Nephron (organoid): ENCODE measurements around the gene CEP128.

Source experiments
- H3K27ac Mint-ChIP-seq, 3 experiments: 2 replicates each; pipeline ENCODE4 v1.8.0; 2020; ENCODE audit warnings: mixed read lengths in 3 of 3, mild to moderate bottlenecking in 2 of 3, moderate library complexity in 1 of 3
- H3K27me3 Mint-ChIP-seq: 2 replicates; pipeline ENCODE4 v1.8.0; 2021; ENCODE audit warnings: low read depth, mild to moderate bottlenecking, moderate library complexity, mixed read lengths
- H3K36me3 Mint-ChIP-seq: 2 replicates; pipeline ENCODE4 v1.8.0; 2020; ENCODE audit warnings: low read depth, mixed read lengths
- H3K4me1 Mint-ChIP-seq: 2 replicates; pipeline ENCODE4 v1.8.0; 2020; ENCODE audit warnings: mixed read lengths
- H3K4me3 Mint-ChIP-seq, 3 experiments: 2 replicates each; pipeline ENCODE4 v1.8.0; 2020; ENCODE audit warnings: mild to moderate bottlenecking in 3 of 3, mixed read lengths in 3 of 3, moderate library complexity in 2 of 3
- H3K9me3 Mint-ChIP-seq: 2 replicates; pipeline ENCODE4 v1.8.0; 2020; ENCODE audit warnings: mixed read lengths
- TF ChIP-seq, protein P1 (sequence below), 3 experiments: fragments of 200-600 bp; sonication (generic); IDR thresholded peaks; one replicate each; pipeline ENCODE4 v1.5.0; 2021; ENCODE audit warnings: antibody characterized with exemption in 3 of 3; ENCODE audit not compliant: unreplicated experiment in 3 of 3

Gene CEP128

DNA sequence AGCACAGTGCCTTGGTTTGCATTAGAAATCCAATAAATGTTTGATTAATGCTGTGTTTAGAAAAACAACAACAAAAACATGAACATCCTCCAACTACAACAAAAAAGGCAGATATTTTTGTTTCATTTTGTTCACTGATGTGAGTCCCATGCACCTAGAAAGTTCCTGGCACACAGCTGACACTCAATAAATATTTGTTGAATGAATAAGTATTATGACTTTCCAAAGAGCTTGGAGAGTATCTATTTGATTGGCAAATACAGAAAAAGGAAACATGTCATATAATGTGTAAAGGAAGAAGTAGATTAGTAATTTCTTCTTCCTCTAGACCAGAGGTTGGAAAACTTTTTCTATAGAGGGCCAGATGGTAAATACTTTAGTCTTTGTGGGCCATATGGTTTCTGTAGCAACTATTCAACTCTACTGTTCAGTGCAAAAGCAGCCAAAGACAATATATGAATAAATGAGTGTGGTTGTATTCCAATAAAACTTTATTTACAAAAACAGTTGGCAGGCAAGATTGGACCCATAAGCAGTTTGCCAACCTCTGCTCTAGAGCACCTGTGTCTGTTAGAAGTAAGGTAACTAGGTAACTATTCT is 417.9 kb downstream of the CEP128 start:
- Mint-ChIP-seq H3K27ac (no peak overlapping the region), H3K27me3 (no peaks in the 10 kb centered on the region), H3K4me3 (no peak overlapping the region), H3K4me1 (no peaks in the 10 kb centered on the region), H3K9me3 (no peaks in the 10 kb centered on the region), H3K36me3 (no peaks in the 10 kb centered on the region)
- TF ChIP-seq, protein P1, sequence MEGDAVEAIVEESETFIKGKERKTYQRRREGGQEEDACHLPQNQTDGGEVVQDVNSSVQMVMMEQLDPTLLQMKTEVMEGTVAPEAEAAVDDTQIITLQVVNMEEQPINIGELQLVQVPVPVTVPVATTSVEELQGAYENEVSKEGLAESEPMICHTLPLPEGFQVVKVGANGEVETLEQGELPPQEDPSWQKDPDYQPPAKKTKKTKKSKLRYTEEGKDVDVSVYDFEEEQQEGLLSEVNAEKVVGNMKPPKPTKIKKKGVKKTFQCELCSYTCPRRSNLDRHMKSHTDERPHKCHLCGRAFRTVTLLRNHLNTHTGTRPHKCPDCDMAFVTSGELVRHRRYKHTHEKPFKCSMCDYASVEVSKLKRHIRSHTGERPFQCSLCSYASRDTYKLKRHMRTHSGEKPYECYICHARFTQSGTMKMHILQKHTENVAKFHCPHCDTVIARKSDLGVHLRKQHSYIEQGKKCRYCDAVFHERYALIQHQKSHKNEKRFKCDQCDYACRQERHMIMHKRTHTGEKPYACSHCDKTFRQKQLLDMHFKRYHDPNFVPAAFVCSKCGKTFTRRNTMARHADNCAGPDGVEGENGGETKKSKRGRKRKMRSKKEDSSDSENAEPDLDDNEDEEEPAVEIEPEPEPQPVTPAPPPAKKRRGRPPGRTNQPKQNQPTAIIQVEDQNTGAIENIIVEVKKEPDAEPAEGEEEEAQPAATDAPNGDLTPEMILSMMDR (IDR thresholded peaks at IDR 0.05; ENCODE audit: unreplicated experiment in 3 of 3) = no peak

DNA sequence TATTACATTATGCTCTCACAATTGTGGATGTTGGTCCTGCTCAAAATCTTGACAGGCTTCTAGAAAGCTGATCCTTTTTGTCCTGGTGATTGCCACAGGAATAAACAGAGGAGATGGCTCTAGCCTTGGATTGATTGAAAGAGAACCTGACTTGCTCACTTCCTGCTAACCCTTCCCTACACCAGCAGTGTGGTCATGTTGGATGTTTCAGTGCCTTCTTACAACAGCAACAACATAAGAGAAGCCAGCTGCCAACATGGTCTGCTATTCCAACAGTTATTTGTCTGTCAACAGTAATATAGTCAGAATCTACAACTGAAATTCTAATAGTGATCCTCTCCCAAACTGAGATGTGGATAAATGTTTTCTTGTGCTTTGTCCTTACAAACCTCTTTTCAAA is 418.6 kb downstream of the CEP128 start:
- TF ChIP-seq, protein P1 (IDR thresholded peaks at IDR 0.05; ENCODE audit: unreplicated experiment in 3 of 3) = no peak
- Mint-ChIP-seq H3K27ac (no peak overlapping the region), H3K9me3 (no peaks in the 10 kb centered on the region), H3K36me3 (no peaks in the 10 kb centered on the region), H3K27me3 (no peaks in the 10 kb centered on the region), H3K4me1 (no peaks in the 10 kb centered on the region), H3K4me3 (no peak overlapping the region)

DNA sequence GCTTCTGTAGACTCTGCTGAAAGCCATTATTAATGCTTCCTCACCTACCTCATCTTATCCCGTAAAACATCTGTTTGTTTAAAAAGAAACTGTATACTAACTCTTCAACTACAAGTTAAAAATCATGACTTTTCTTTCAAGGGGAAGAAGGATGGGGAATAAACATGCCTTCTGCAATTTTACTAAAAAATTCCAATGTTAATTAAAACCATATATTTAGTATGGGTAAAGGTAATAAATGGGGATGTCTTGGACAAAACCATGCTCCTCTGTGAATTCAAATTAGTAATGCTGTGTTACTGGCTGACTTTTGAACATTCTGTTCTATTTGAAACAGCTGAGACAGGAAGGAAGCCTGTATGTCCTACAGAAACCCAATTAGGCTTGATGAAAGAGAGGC is 419.1 kb downstream of the CEP128 start:
- TF ChIP-seq, protein P1 (IDR thresholded peaks at IDR 0.05; ENCODE audit: unreplicated experiment in 3 of 3) = no peak
- H3K27ac Mint-ChIP-seq = no peak overlapping the region
- H3K36me3 Mint-ChIP-seq = no peaks in the 10 kb centered on the region
- H3K4me1 Mint-ChIP-seq = no peaks in the 10 kb centered on the region
- no peak overlapping the region for H3K4me3 Mint-ChIP-seq
- no peaks in the 10 kb centered on the region for H3K9me3 Mint-ChIP-seq
- H3K27me3 Mint-ChIP-seq = no peaks in the 10 kb centered on the region

DNA sequence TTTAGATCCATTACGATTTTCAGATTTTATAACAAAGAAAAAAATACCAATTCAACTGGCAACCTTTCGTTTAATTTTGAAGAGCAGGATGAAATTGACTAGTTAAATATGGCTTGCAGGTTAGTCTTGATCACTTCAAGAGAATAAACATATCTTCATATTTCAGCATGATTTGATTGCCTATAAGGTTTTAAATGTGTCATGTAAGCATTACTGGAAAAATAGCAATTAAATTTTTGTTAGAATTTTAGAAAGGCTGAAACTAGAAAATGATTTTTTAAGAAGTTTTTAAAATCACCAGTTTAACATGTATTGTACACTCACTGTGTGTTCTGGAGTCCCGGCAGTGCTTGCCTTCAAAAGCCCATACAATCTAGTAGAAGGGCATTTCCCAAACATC is 420.1 kb downstream of the CEP128 start:
- no peak overlapping the region for H3K27ac Mint-ChIP-seq
- TF ChIP-seq, protein P1 (IDR thresholded peaks at IDR 0.05; ENCODE audit: unreplicated experiment in 3 of 3) = no peak
- H3K36me3 Mint-ChIP-seq = no peaks in the 10 kb centered on the region
- no peaks in the 10 kb centered on the region for H3K27me3 Mint-ChIP-seq
- H3K9me3 Mint-ChIP-seq = no peaks in the 10 kb centered on the region
- H3K4me3 Mint-ChIP-seq = no peak overlapping the region
- no peaks in the 10 kb centered on the region for H3K4me1 Mint-ChIP-seq

DNA sequence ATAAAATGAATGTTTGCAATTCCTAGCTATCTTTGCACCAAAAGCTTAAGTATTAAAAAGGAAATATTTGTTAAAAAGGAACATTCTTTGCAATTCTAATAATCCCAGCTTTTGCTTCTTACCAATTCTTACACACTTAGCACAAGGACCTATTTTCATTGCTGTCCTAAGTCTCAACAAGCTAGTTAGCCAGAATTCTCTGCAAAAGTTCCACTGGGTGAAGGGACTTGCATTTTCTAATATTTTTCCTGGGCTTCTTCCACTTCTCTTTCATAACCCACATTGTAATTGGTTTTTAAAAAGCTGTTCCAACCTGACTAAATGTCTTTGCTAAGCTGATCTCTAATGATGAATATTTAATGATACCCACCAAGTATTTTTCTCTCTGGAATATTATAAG is 422.5 kb downstream of the CEP128 start:
- Mint-ChIP-seq H3K4me3 (no peak overlapping the region), H3K4me1 (no peaks in the 10 kb centered on the region), H3K9me3 (peaks cover 10% of the 10 kb centered on the region), H3K36me3 (peaks cover 15% of the 10 kb centered on the region), H3K27ac (no peak overlapping the region), H3K27me3 (no peaks in the 10 kb centered on the region)
- TF ChIP-seq, protein P1 (IDR thresholded peaks at IDR 0.05; ENCODE audit: unreplicated experiment in 3 of 3) = no peak

DNA sequence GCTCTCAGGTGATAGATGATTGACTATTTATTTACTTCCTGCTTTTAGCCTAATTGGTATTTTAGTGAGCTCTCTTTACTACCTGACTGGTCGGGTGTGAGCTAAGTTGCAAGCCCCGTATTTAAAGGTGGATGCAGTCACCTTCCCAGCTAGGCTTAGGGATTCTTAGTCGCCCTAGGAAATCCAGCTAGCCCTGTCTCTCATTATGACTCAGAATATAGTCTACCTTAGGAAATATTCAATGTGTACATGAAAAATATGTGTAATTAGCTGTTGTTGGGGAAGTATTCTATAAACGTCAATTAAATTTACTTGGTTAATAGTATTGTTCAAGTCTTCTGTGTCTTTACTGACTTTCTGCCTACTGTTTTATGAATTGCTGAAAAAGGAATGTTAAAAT is 423.4 kb downstream of the CEP128 start:
- Mint-ChIP-seq H3K27ac (no peak overlapping the region), H3K4me3 (no peak overlapping the region), H3K4me1 (no peaks in the 10 kb centered on the region), H3K9me3 (peaks cover 17% of the 10 kb centered on the region), H3K36me3 (peaks cover 23% of the 10 kb centered on the region), H3K27me3 (no peaks in the 10 kb centered on the region)
- TF ChIP-seq, protein P1 (IDR thresholded peaks at IDR 0.05; ENCODE audit: unreplicated experiment in 3 of 3) = no peak
